CD8-positive, alpha-beta memory T cell (primary cell): Measurements from ENCODE around the gene METTL8. TPM values are rescaled to one million over a fixed set of nuclear protein-coding genes. Genes with fewer than 3 reads are reported as not detected.
"Not testable (repeated sequence)": the region's sequence is repeated elsewhere in the genome, so short reads cannot be mapped to it uniquely, and the experiment has no call there.

ENCODE experiments used
- CTCF ChIA-PET: fragments of 350-600 bp; sonication (Branson Sonifier 250); formaldehyde crosslinking; loops from one replicate; lab custom pipeline; 2021; ENCODE audit warnings: antibody characterized with exemption; lab: Charles Lee
- POLR2A ChIA-PET: fragments of 350-600 bp; sonication (Branson Sonifier 250); formaldehyde crosslinking; loops from one replicate; lab custom pipeline; 2021; ENCODE audit warnings: antibody characterized with exemption; lab: Charles Lee
- DNase-seq, 5 donors: peaks; one replicate each; pipeline versions ENCODE4 v3.0.0 to v3.0.0-alpha.2; 2020 to 2022; ENCODE audit warnings: mixed read lengths in 1 of 5
- H3K27ac ChIP-seq: one replicate; pipeline ENCODE4 v1.7.0; 2013; ENCODE audit warnings: low read depth, mild to moderate bottlenecking, low read length, moderate library complexity
- H3K27me3 ChIP-seq: 2 replicates; pipeline ENCODE4 v1.7.0; 2013; ENCODE audit warnings: low read length, mild to moderate bottlenecking; ENCODE audit not compliant: insufficient read depth, poor library complexity, severe bottlenecking
- H3K36me3 ChIP-seq: 2 replicates; pipeline ENCODE4 v1.7.0; 2013; ENCODE audit warnings: mild to moderate bottlenecking, low read length, moderate library complexity; ENCODE audit not compliant: insufficient read depth
- H3K4me1 ChIP-seq: 2 replicates; pipeline ENCODE4 v1.7.0; 2013; ENCODE audit warnings: mild to moderate bottlenecking, low read length, moderate library complexity; ENCODE audit not compliant: insufficient read depth
- H3K4me3 ChIP-seq: 2 replicates; pipeline ENCODE4 v1.7.0; 2013; ENCODE audit warnings: mild to moderate bottlenecking, low read length
- H3K9me3 ChIP-seq: 2 replicates; pipeline ENCODE4 v1.7.0; 2013; ENCODE audit warnings: mild to moderate bottlenecking, low read length
- H3K27ac Mint-ChIP-seq, 8 donors: one replicate each; pipeline ENCODE4 v1.8.0; 2020 to 2021; ENCODE audit warnings: mixed read lengths in 8 of 8, mild to moderate bottlenecking in 6 of 8, inconsistent platforms in 3 of 8, moderate library complexity in 3 of 8
- H3K27me3 Mint-ChIP-seq, 2 donors: one replicate each; pipeline ENCODE4 v1.8.0; 2020 to 2021; ENCODE audit warnings: mixed read lengths in 2 of 2, mild to moderate bottlenecking in 1 of 2, moderate library complexity in 1 of 2
- H3K36me3 Mint-ChIP-seq, 3 donors: one replicate each; pipeline ENCODE4 v1.8.0; 2020 to 2021; ENCODE audit warnings: mixed read lengths in 3 of 3, inconsistent platforms in 1 of 3, mild to moderate bottlenecking in 1 of 3
- H3K4me1 Mint-ChIP-seq, 3 donors: one replicate each; pipeline ENCODE4 v1.8.0; 2020 to 2021; ENCODE audit warnings: mixed read lengths in 3 of 3, inconsistent platforms in 1 of 3, mild to moderate bottlenecking in 1 of 3
- H3K4me3 Mint-ChIP-seq, 7 donors: one replicate each; pipeline ENCODE4 v1.8.0; 2020 to 2021; ENCODE audit warnings: mixed read lengths in 7 of 7, mild to moderate bottlenecking in 6 of 7, moderate library complexity in 4 of 7, inconsistent platforms in 2 of 7
- H3K9me3 Mint-ChIP-seq, 5 donors: one replicate each; pipeline ENCODE4 v1.8.0; 2020 to 2022; ENCODE audit warnings: mixed read lengths in 5 of 5, mild to moderate bottlenecking in 3 of 5, moderate library complexity in 2 of 5, inconsistent platforms in 1 of 5
- polyA plus RNA-seq: library from polyadenylated mRNA; unstranded; fragments of 300-500 nt; fragmentation: Illumina TruSeq; gene quantifications from one replicate; pipeline ENCODE4 v1.2.3, GENCODE V29; 2021
- total RNA-seq, 2 experiments: library from RNA; stranded (reverse); gene quantifications; one replicate each; pipeline ENCODE4 v1.2.3, GENCODE V29; 2021

METTL8 gene
- total and polyA plus RNA-seq, 3 experiments from 2014 or later = 16.6 to 50.5 (median 46.0) TPM

- Mint-ChIP-seq H3K27me3 (peaks cover 0 to 1% of the 10 kb centered on the region in 2 donors), H3K27ac (no peak overlapping the region), H3K4me1 (no peaks in the 10 kb centered on the region), H3K36me3 (peaks cover 5 to 32% (median 7%) of the 10 kb centered on the region in 3 donors), H3K4me3 (no peak overlapping the region), H3K9me3 (peaks cover 10 to 28% (median 16%) of the 10 kb centered on the region in 5 donors)
- H3K4me3 ChIP-seq = no peak overlapping the region
- ChIA-PET CTCF (no interaction called here), POLR2A (no interaction called here)
- no peaks in the 10 kb centered on the region for H3K36me3 ChIP-seq
- H3K27me3 ChIP-seq = no peaks in the 10 kb centered on the region
- H3K27ac ChIP-seq = no peak overlapping the region
- no peaks in the 10 kb centered on the region for H3K9me3 ChIP-seq
- DNase-seq = no peak
- no peaks in the 10 kb centered on the region for H3K4me1 ChIP-seq
Measured at GRCh38 chr2:171367692-171368091, 66.1 kb downstream of the METTL8 start.

GRCh38 chr2:171365778-171366177, 68.0 kb downstream of the METTL8 start:
- ChIA-PET CTCF (no interaction called here), POLR2A (no interaction called here)
- peaks cover 5 to 38% (median 7%) of the 10 kb centered on the region in 3 donors for H3K36me3 Mint-ChIP-seq
- Histone ChIP-seq H3K27ac (no peak overlapping the region), H3K4me3 (no peak overlapping the region), H3K4me1 (no peaks in the 10 kb centered on the region), H3K9me3 (no peaks in the 10 kb centered on the region), H3K36me3 (no peaks in the 10 kb centered on the region), H3K27me3 (no peaks in the 10 kb centered on the region)
- H3K27ac Mint-ChIP-seq = no peak overlapping the region
- H3K27me3 Mint-ChIP-seq = peaks cover 0 to 1% of the 10 kb centered on the region in 2 donors
- H3K4me1 Mint-ChIP-seq = no peaks in the 10 kb centered on the region
- DNase-seq = no peak
- H3K4me3 Mint-ChIP-seq = no peak overlapping the region
- peaks cover 10 to 28% (median 16%) of the 10 kb centered on the region in 5 donors for H3K9me3 Mint-ChIP-seq

- CTCF ChIA-PET = no interaction called here
Measured at GRCh38 chr2:171365232-171365631, 68.6 kb downstream of the METTL8 start.

GRCh38 chr2:171362396-171362795, 71.4 kb downstream of the METTL8 start:
- H3K9me3 Mint-ChIP-seq = peaks cover 6 to 19% (median 16%) of the 10 kb centered on the region in 5 donors
- CTCF ChIA-PET = no interaction called here

More at GRCh38 chr2:171365232-171365631, 68.6 kb downstream of the METTL8 start:
- H3K4me1 ChIP-seq = no peaks in the 10 kb centered on the region
- Mint-ChIP-seq H3K27me3 (peaks cover 0 to 1% of the 10 kb centered on the region in 2 donors), H3K36me3 (peaks cover 5 to 36% (median 9%) of the 10 kb centered on the region in 3 donors), H3K27ac (no peak overlapping the region), H3K4me1 (no peaks in the 10 kb centered on the region), H3K9me3 (peaks cover 10 to 26% (median 16%) of the 10 kb centered on the region in 5 donors), H3K4me3 (no peak overlapping the region)
- H3K4me3 ChIP-seq = no peak overlapping the region
- H3K27ac ChIP-seq = no peak overlapping the region
- H3K9me3 ChIP-seq = no peaks in the 10 kb centered on the region
- H3K27me3 ChIP-seq = no peaks in the 10 kb centered on the region
- no peaks in the 10 kb centered on the region for H3K36me3 ChIP-seq
- POLR2A ChIA-PET = no interaction called here
- DNase-seq = no peak

GRCh38 chr2:171360905-171361304, 72.9 kb downstream of the METTL8 start:
- Histone ChIP-seq H3K9me3 (no peaks in the 10 kb centered on the region), H3K4me1 (no peaks in the 10 kb centered on the region), H3K27ac (no peak overlapping the region), H3K27me3 (no peaks in the 10 kb centered on the region), H3K4me3 (no peak overlapping the region), H3K36me3 (no peaks in the 10 kb centered on the region)
- peaks cover 12 to 37% (median 22%) of the 10 kb centered on the region in 3 donors for H3K36me3 Mint-ChIP-seq
- H3K27ac Mint-ChIP-seq = no peak overlapping the region
- H3K27me3 Mint-ChIP-seq = peaks cover 0 to 1% of the 10 kb centered on the region in 2 donors
- ChIA-PET CTCF (no interaction called here), POLR2A (no interaction called here)
- DNase-seq = no peak
- H3K4me3 Mint-ChIP-seq = no peak overlapping the region
- peaks cover 0 to 7% (median 3%) of the 10 kb centered on the region in 5 donors for H3K9me3 Mint-ChIP-seq
- H3K4me1 Mint-ChIP-seq = no peaks in the 10 kb centered on the region

More at GRCh38 chr2:171362396-171362795, 71.4 kb downstream of the METTL8 start:
- no peaks in the 10 kb centered on the region for H3K27me3 ChIP-seq
- H3K4me3 ChIP-seq = no peak overlapping the region
- no peaks in the 10 kb centered on the region for H3K9me3 ChIP-seq
- peaks cover 0 to 1% of the 10 kb centered on the region in 2 donors for H3K27me3 Mint-ChIP-seq
- H3K4me1 Mint-ChIP-seq = no peaks in the 10 kb centered on the region
- H3K36me3 ChIP-seq = no peaks in the 10 kb centered on the region
- H3K27ac Mint-ChIP-seq = no peak overlapping the region
- peaks cover 11 to 41% (median 26%) of the 10 kb centered on the region in 3 donors for H3K36me3 Mint-ChIP-seq
- POLR2A ChIA-PET = no interaction called here
- no peak for DNase-seq
- H3K4me3 Mint-ChIP-seq = no peak overlapping the region
- H3K4me1 ChIP-seq = no peaks in the 10 kb centered on the region
- no peak overlapping the region for H3K27ac ChIP-seq

- H3K27me3 ChIP-seq, CTCF ChIA-PET, H3K27me3 Mint-ChIP-seq, H3K4me3 Mint-ChIP-seq, H3K27ac Mint-ChIP-seq, POLR2A ChIA-PET, H3K4me3 ChIP-seq, H3K36me3 ChIP-seq, DNase-seq, H3K4me1 Mint-ChIP-seq, H3K4me1 ChIP-seq, H3K9me3 ChIP-seq, H3K27ac ChIP-seq: not testable (repeated sequence)
- peaks cover 0 to 13% (median 6%) of the 10 kb centered on the region in 5 donors for H3K9me3 Mint-ChIP-seq
- peaks cover 7 to 23% (median 8%) of the 10 kb centered on the region in 3 donors for H3K36me3 Mint-ChIP-seq
Measured at GRCh38 chr2:171353746-171354145, 80.0 kb downstream of the METTL8 start.

GRCh38 chr2:171348056-171348455, 85.7 kb downstream of the METTL8 start:
- H3K36me3 Mint-ChIP-seq = peaks cover 0 to 1% (median 0%) of the 10 kb centered on the region in 3 donors
- no peak for DNase-seq
- peaks cover 0 to 6% (median 4%) of the 10 kb centered on the region in 5 donors for H3K9me3 Mint-ChIP-seq
- no peak overlapping the region for H3K4me3 ChIP-seq
- no peaks in the 10 kb centered on the region for H3K27me3 Mint-ChIP-seq
- H3K27me3 ChIP-seq = no peaks in the 10 kb centered on the region
- no peaks in the 10 kb centered on the region for H3K36me3 ChIP-seq
- H3K4me3 Mint-ChIP-seq = no peak overlapping the region
- no peak overlapping the region for H3K27ac ChIP-seq
- H3K4me1 Mint-ChIP-seq = peaks cover 7 to 20% (median 15%) of the 10 kb centered on the region in 3 donors
- POLR2A ChIA-PET = no interaction called here
- CTCF ChIA-PET = no interaction called here
- no peak overlapping the region for H3K27ac Mint-ChIP-seq
- H3K4me1 ChIP-seq = no peaks in the 10 kb centered on the region
- no peaks in the 10 kb centered on the region for H3K9me3 ChIP-seq

- H3K27me3 ChIP-seq = no peaks in the 10 kb centered on the region
- H3K27ac Mint-ChIP-seq = no peak overlapping the region
- no peak overlapping the region for H3K27ac ChIP-seq
- ChIA-PET CTCF (no interaction called here), POLR2A (no interaction called here)
- peaks cover 7 to 20% (median 15%) of the 10 kb centered on the region in 3 donors for H3K4me1 Mint-ChIP-seq
- H3K27me3 Mint-ChIP-seq = no peaks in the 10 kb centered on the region
- H3K4me1 ChIP-seq = no peaks in the 10 kb centered on the region
- H3K36me3 ChIP-seq = no peaks in the 10 kb centered on the region
- DNase-seq = no peak
- H3K4me3 ChIP-seq = no peak overlapping the region
- peaks cover 0 to 5% (median 3%) of the 10 kb centered on the region in 5 donors for H3K9me3 Mint-ChIP-seq
- no peaks in the 10 kb centered on the region for H3K9me3 ChIP-seq
- H3K4me3 Mint-ChIP-seq = no peak overlapping the region
- H3K36me3 Mint-ChIP-seq = no peaks in the 10 kb centered on the region
Measured at GRCh38 chr2:171347591-171348032, 86.2 kb downstream of the METTL8 start.
